ENCODE results near the gene VAC14.

The VAC14 gene

GRCh38 chr16:70775399-70775798, 25.6 kb downstream of the VAC14 start:
- ChIA-PET CTCF (no interaction called here), POLR2A (no interaction called here)
- TF ChIP-seq L3MBTL2 (conservative IDR thresholded peaks at IDR 0.05) (no peak), ELF4 (IDR thresholded peaks at IDR 0.05) (no peak), TARDBP (IDR thresholded peaks at IDR 0.05) (no peak), PKNOX1 (IDR thresholded peaks at IDR 0.05) (no peak), ZNF384 (IDR thresholded peaks at IDR 0.05) (no peak), HDGF (IDR thresholded peaks at IDR 0.05; ENCODE audit: borderline replicate concordance) (no peak), SUZ12 (IDR thresholded peaks at IDR 0.05) (no peak), NFRKB (IDR thresholded peaks at IDR 0.05) (no peak)
- no peak for DNase-seq (ENCODE audit: extremely low spot score)

GRCh38 chr16:70774261-70774660, 26.7 kb downstream of the VAC14 start:
- POLR2A ChIA-PET: no interaction called here
- DNase-seq (ENCODE audit: extremely low spot score): no peak
- CTCF ChIA-PET: no interaction called here
- TF ChIP-seq CTBP1 (IDR thresholded peaks at IDR 0.05; ENCODE audit: borderline replicate concordance) (no peak), FOXK2 (IDR thresholded peaks at IDR 0.05) (no peak), PKNOX1 (IDR thresholded peaks at IDR 0.05) (no peak), LEF1 (IDR thresholded peaks at IDR 0.05; ENCODE audit: borderline replicate concordance) (no peak), TARDBP (IDR thresholded peaks at IDR 0.05) (no peak), HDGF (IDR thresholded peaks at IDR 0.05; ENCODE audit: borderline replicate concordance) (no peak), NFRKB (IDR thresholded peaks at IDR 0.05) (no peak), FOXM1 (IDR thresholded peaks at IDR 0.05; ENCODE audit: borderline replicate concordance) (no peak), FOXA1 (IDR thresholded peaks at IDR 0.05) (no peak)

- DNase-seq (ENCODE audit: extremely low spot score): no peak
- TF ChIP-seq SUZ12 (IDR thresholded peaks at IDR 0.05) (no peak), FOXM1 (IDR thresholded peaks at IDR 0.05; ENCODE audit: borderline replicate concordance) (no peak), HDGF (IDR thresholded peaks at IDR 0.05; ENCODE audit: borderline replicate concordance) (no peak), SP1 (IDR thresholded peaks at IDR 0.05) (no peak), L3MBTL2 (conservative IDR thresholded peaks at IDR 0.05) (no peak), PKNOX1 (IDR thresholded peaks at IDR 0.05) (no peak), ARNT (IDR thresholded peaks at IDR 0.05) (no peak), ZNF384 (IDR thresholded peaks at IDR 0.05) (no peak), FOXK2 (IDR thresholded peaks at IDR 0.05) (no peak), LEF1 (IDR thresholded peaks at IDR 0.05; ENCODE audit: borderline replicate concordance) (no peak), ELF4 (IDR thresholded peaks at IDR 0.05) (no peak), FOXA1 (IDR thresholded peaks at IDR 0.05) (no peak), NFRKB (IDR thresholded peaks at IDR 0.05) (no peak), TARDBP (IDR thresholded peaks at IDR 0.05) (no peak), CTBP1 (IDR thresholded peaks at IDR 0.05; ENCODE audit: borderline replicate concordance) (no peak), BHLHE40 (IDR thresholded peaks at IDR 0.05; ENCODE audit: borderline replicate concordance) (no peak)
- ChIA-PET CTCF (interaction anchor here (1.4 kb wide), 1 partner anchor 14 kb away, joined by 4 read pairs; no protein-coding TSS in a partner anchor), POLR2A (no interaction called here)
Observed at GRCh38 chr16:70772493-70772892, 28.5 kb downstream of the VAC14 start.

GRCh38 chr16:70770626-70771552, 30.1 kb downstream of the VAC14 start:
- DNase-seq (ENCODE audit: extremely low spot score): peak; percentile 67

GRCh38 chr16:70770291-70770625, 30.7 kb downstream of the VAC14 start:
- CTCF ChIA-PET: interaction anchor here (0.7 to 1.8 kb wide), 3 partner anchors 10 to 14 kb away, joined by 3 to 13 read pairs (median 4); no protein-coding TSS in a partner anchor
- POLR2A ChIA-PET: no interaction called here
- TF ChIP-seq ELF4 (IDR thresholded peaks at IDR 0.05): no peak
- no peak for TF ChIP-seq LEF1 (IDR thresholded peaks at IDR 0.05; ENCODE audit: borderline replicate concordance)
- TF ChIP-seq HDGF (IDR thresholded peaks at IDR 0.05; ENCODE audit: borderline replicate concordance): no peak
- TF ChIP-seq L3MBTL2 (conservative IDR thresholded peaks at IDR 0.05): no peak
- TF ChIP-seq PKNOX1 (IDR thresholded peaks at IDR 0.05): no peak
- no peak for TF ChIP-seq ARNT (IDR thresholded peaks at IDR 0.05)
- TF ChIP-seq FOXA1 (IDR thresholded peaks at IDR 0.05): no peak
- no peak for TF ChIP-seq SUZ12 (IDR thresholded peaks at IDR 0.05)
- TF ChIP-seq NFRKB (IDR thresholded peaks at IDR 0.05): no peak
- TF ChIP-seq FOXM1 (IDR thresholded peaks at IDR 0.05; ENCODE audit: borderline replicate concordance): no peak
- TF ChIP-seq TARDBP (IDR thresholded peaks at IDR 0.05): no peak
- no peak for TF ChIP-seq SP1 (IDR thresholded peaks at IDR 0.05)
- no peak for TF ChIP-seq FOXK2 (IDR thresholded peaks at IDR 0.05)
- no peak for TF ChIP-seq BHLHE40 (IDR thresholded peaks at IDR 0.05; ENCODE audit: borderline replicate concordance)
- DNase-seq (ENCODE audit: extremely low spot score): no peak

More at GRCh38 chr16:70770626-70771552, 30.1 kb downstream of the VAC14 start:
- CTCF ChIA-PET: interaction anchor here (0.7 to 1.8 kb wide), 11 partner anchors 9 to 1205 kb away, joined by 3 to 13 read pairs (median 4); partner anchors contain the start of gene NFAT5
- TF ChIP-seq PKNOX1 (IDR thresholded peaks at IDR 0.05) (peak; percentile 90), NFRKB (IDR thresholded peaks at IDR 0.05) (no peak), CTBP1 (IDR thresholded peaks at IDR 0.05; ENCODE audit: borderline replicate concordance) (no peak)
- POLR2A ChIA-PET: no interaction called here
